ENCODE results near the gene AEBP1.

DNA sequence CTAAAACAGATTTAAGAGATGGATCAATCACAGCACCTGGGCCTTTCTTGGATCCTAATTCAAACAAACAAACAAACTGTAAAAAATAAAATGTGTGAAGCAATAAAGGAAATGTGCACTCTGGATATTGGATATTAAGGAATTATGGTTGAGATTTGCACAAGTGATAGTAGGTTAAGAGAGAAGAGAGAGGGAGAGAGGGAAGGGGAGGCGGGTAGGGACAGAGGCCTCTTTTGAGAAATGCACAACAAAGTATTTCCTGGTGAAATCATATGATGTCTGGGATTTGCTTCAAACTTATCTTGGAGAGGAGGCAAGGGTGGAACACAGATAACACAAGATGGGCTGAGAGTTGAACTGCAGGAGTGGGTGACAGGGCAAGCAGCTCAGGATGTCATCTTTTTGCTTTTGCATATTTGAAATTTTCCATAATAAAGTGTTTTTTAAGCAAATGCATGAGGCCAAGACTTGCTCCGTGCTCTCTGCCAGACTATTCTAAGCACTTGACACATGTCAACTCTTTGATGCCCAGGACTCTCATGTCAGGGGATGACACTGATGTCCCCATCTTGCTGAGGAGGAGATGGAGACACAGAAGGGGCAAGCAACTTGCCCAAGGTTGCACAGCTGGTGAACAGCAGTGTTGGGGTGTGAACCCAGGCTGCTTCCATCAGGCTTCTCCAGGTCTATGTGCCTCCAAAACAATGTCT lies 9.1 kb upstream of the AEBP1 start:
- TF ChIP-seq GABPA (IDR thresholded peaks at IDR 0.05; ENCODE audit: low read depth) (no peak), POLR2AphosphoS5 (IDR thresholded peaks at IDR 0.05; ENCODE audit: low read depth) (no peak)
- TF ChIP-seq, protein P1, sequence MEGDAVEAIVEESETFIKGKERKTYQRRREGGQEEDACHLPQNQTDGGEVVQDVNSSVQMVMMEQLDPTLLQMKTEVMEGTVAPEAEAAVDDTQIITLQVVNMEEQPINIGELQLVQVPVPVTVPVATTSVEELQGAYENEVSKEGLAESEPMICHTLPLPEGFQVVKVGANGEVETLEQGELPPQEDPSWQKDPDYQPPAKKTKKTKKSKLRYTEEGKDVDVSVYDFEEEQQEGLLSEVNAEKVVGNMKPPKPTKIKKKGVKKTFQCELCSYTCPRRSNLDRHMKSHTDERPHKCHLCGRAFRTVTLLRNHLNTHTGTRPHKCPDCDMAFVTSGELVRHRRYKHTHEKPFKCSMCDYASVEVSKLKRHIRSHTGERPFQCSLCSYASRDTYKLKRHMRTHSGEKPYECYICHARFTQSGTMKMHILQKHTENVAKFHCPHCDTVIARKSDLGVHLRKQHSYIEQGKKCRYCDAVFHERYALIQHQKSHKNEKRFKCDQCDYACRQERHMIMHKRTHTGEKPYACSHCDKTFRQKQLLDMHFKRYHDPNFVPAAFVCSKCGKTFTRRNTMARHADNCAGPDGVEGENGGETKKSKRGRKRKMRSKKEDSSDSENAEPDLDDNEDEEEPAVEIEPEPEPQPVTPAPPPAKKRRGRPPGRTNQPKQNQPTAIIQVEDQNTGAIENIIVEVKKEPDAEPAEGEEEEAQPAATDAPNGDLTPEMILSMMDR (IDR thresholded peaks at IDR 0.05; ENCODE audit: insufficient read depth, low read length), result no peak

Data from HL-60 (cell line).